OCI-LY3 (cell line): Measurements from ENCODE around the gene AKR1B15.

ENCODE experiments used
- EZH2phosphoT487 ChIP-seq: fragments of 200-600 bp; shearing (Covaris generic); IDR thresholded peaks from 2 replicates; pipeline ENCODE4 v1.6.1; 2018; ENCODE audit warnings: antibody characterized with exemption, mixed run types, low read depth
- TF ChIP-seq, protein P1 (sequence below): fragments of 200-600, 300-600 bp; sonication (generic); IDR thresholded peaks from 2 replicates; pipeline ENCODE4 v1.5.1; 2014; ENCODE audit warnings: antibody characterized with exemption, low read length, low read depth

DNA sequence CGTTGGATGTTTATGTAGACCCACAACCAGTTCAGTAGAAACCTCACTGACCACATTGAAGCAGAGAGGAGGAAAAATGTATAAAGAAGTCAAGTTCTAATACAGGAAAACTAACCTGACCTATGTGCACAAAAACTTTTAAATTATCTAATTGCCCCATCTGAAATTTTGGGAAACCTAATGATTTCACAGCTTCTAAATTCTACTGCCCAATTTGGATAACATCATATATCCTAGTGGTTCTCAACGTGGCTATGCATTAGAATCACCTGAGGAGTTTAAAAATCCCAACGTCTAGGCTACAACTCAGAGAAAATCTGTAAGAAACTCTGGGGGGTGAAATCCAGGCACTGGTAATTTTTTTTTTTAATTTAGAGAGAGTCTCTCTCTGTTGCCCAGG is 14.3 kb upstream of the AKR1B15 start:
- TF ChIP-seq, protein P1, sequence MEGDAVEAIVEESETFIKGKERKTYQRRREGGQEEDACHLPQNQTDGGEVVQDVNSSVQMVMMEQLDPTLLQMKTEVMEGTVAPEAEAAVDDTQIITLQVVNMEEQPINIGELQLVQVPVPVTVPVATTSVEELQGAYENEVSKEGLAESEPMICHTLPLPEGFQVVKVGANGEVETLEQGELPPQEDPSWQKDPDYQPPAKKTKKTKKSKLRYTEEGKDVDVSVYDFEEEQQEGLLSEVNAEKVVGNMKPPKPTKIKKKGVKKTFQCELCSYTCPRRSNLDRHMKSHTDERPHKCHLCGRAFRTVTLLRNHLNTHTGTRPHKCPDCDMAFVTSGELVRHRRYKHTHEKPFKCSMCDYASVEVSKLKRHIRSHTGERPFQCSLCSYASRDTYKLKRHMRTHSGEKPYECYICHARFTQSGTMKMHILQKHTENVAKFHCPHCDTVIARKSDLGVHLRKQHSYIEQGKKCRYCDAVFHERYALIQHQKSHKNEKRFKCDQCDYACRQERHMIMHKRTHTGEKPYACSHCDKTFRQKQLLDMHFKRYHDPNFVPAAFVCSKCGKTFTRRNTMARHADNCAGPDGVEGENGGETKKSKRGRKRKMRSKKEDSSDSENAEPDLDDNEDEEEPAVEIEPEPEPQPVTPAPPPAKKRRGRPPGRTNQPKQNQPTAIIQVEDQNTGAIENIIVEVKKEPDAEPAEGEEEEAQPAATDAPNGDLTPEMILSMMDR: no peak
- no peak for TF ChIP-seq EZH2phosphoT487
